ENCODE measurements around the gene ADAM15. TPM values are rescaled to one million over a fixed set of nuclear protein-coding genes. Genes with fewer than 3 reads are reported as not detected.

Gene ADAM15
- total RNA-seq, 4 donors from 2014 or later = 58.6 to 270 (median 153) TPM

DNA sequence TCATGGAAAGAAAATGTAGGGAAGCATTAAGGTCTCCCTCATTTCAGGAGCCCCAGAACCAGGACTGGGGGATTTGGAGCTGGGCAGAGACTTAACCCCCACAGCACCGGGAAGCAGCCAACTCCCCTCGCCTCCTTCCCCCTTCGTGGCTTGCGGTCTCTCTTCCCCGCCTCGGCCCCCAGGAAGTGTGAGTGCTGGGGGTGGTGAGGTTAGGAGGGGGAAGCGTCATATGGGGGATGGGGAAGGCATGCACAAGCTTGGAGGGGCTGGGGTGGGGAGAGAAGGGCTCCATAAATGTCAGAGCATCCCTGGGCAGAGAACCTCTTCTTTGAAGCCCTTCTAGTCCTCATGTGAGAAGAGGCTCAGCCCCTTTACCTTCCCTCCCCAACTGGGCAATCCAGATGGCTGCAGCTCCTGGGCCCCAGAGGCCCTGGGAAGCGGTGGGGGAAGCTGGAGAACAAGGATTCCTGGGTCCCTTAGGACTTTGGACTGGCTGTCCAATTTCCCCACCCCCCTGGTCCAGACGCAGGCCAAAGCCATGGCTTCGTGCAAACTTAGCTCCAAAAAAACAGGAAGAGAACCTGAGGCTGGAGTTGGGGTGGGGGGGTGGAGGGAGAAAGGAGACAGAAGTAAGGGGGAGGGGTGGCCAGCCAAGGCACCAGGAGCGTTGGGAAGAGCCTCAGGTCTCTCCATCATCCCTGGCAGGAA is 40.8 kb upstream of the ADAM15 start:
- no peak overlapping the region for H3K4me3 ChIP-seq
- DNase-seq = no peak
- TF ChIP-seq, protein P1, sequence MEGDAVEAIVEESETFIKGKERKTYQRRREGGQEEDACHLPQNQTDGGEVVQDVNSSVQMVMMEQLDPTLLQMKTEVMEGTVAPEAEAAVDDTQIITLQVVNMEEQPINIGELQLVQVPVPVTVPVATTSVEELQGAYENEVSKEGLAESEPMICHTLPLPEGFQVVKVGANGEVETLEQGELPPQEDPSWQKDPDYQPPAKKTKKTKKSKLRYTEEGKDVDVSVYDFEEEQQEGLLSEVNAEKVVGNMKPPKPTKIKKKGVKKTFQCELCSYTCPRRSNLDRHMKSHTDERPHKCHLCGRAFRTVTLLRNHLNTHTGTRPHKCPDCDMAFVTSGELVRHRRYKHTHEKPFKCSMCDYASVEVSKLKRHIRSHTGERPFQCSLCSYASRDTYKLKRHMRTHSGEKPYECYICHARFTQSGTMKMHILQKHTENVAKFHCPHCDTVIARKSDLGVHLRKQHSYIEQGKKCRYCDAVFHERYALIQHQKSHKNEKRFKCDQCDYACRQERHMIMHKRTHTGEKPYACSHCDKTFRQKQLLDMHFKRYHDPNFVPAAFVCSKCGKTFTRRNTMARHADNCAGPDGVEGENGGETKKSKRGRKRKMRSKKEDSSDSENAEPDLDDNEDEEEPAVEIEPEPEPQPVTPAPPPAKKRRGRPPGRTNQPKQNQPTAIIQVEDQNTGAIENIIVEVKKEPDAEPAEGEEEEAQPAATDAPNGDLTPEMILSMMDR (IDR thresholded peaks at IDR 0.05) = no peak
- TF ChIP-seq POLR2A (IDR thresholded peaks at IDR 0.05) = no peak
- H3K27me3 ChIP-seq = no peaks in the 10 kb centered on the region
- H3K36me3 ChIP-seq = no peaks in the 10 kb centered on the region
- intact Hi-C loops (cut with DNase I; ENCODE audit: low total_unique reads) = loop anchor here (5.0 kb wide), 1 partner anchor 48 kb away; the partner anchor contains the start of gene PYGO2
- peaks cover 0 to 10% of the 10 kb centered on the region in 2 donors for H3K4me1 ChIP-seq
- peak overlapping the region in 1 of 2 donors; percentile 57 for H3K27ac ChIP-seq
- no peaks in the 10 kb centered on the region for H3K9me3 ChIP-seq

DNA sequence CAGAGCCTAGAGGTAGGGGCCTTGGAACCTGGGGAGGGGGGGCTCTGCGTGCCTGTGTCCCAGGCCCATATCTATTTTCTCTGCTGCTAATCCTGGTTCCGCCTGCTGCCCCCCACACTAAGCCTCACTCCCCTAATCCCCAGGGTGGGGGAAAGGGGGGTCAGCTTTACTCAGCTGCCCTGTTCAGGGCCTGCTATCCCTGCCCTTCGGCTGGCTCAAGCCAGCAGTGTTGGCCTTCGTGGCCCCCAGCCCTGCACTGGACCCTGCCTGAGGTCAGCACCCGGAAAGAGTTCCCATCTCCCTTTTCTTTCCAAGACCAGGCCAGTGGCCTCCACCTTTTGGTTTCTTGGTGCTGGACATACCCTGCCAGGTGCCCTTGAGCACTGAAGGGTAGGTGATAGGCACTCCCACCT is 40.1 kb upstream of the ADAM15 start:
- Histone ChIP-seq H3K4me1 (peaks cover 0 to 10% of the 10 kb centered on the region in 2 donors), H3K27ac (peak overlapping the region in 1 of 2 donors; percentile 57), H3K27me3 (no peaks in the 10 kb centered on the region), H3K36me3 (no peaks in the 10 kb centered on the region), H3K9me3 (no peaks in the 10 kb centered on the region), H3K4me3 (no peak overlapping the region)
- DNase-seq = no peak
- intact Hi-C loops (cut with DNase I; ENCODE audit: low total_unique reads) = loop anchor here (5.0 kb wide), 1 partner anchor 49 kb away; the partner anchor contains the start of gene PYGO2
- TF ChIP-seq POLR2A (IDR thresholded peaks at IDR 0.05) = no peak
- TF ChIP-seq, protein P1 (IDR thresholded peaks at IDR 0.05) = no peak

DNA sequence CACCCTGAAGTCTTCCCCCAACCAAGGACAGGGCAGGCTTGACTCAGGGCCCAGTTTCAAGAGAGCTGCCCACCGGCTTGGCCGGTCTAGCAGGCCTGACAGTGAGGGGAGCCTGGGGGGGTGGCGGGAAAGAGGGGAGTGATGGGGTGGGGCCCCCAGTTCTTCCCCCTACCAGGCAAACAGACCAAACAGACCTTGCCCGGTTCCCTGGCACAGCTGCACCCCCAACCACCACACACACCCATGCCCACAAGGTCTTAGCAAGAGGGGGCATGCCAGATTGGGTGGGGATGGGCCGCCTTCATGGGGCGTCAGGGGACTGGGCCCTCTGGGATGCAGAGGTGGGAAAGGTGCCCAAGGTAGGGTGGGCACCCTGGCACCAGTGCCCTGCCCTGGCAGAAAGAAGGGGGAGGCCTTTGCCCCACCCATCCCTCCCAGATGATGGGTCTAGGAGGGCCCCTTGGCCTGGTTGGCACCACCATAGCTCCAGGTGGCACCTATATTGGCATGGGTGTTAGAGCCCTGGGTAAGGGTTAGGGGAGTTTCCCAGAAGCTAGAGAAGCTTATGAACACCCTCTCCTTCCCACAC is 39.6 kb upstream of the ADAM15 start:
- H3K4me1 ChIP-seq = peaks cover 0 to 10% of the 10 kb centered on the region in 2 donors
- peak overlapping the region; percentile 14 to 57 for H3K27ac ChIP-seq
- no peaks in the 10 kb centered on the region for H3K27me3 ChIP-seq
- H3K36me3 ChIP-seq = no peaks in the 10 kb centered on the region
- H3K4me3 ChIP-seq = no peak overlapping the region
- DNase-seq = no peak
- intact Hi-C loops (cut with DNase I; ENCODE audit: low total_unique reads) = loop anchor here (5.0 kb wide), 1 partner anchor 49 kb away; the partner anchor contains the start of gene PYGO2
- H3K9me3 ChIP-seq = no peaks in the 10 kb centered on the region
- TF ChIP-seq POLR2A (IDR thresholded peaks at IDR 0.05) = no peak
- TF ChIP-seq, protein P1 (IDR thresholded peaks at IDR 0.05) = no peak

DNA sequence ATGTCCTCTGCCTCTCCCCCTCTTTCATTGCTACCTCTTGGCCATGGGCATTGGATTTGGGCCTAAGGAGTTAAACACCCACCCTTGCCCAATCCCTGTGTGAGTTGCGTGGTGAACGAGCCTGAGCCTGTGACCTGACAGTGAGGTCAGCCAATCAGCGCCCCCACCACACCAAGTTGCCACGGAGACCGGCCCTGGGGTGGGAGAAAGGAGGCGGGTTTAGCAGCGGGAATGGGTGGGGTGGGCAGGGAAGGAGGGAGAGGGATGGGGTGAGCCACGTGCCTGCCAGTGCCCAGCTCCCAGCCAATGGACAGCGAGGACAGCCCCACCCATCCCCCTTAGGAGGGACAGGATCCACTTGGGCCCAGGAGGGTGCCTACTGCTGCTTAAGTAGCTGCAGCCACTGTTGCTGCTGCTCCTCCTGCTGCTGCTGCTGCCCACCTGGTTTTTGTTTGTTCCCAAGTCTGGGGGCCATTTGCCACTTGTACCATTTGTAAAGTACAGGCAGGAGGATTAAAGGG is 39.0 kb upstream of the ADAM15 start:
- TF ChIP-seq POLR2A (IDR thresholded peaks at IDR 0.05) = no peak
- TF ChIP-seq, protein P1 (IDR thresholded peaks at IDR 0.05) = no peak
- Histone ChIP-seq H3K4me3 (no peak overlapping the region), H3K4me1 (peaks cover 0 to 10% of the 10 kb centered on the region in 2 donors), H3K9me3 (no peaks in the 10 kb centered on the region), H3K36me3 (no peaks in the 10 kb centered on the region), H3K27ac (peak overlapping the region; percentile 14 to 57), H3K27me3 (no peaks in the 10 kb centered on the region)
- peak; percentile 72 to 78 for DNase-seq
- intact Hi-C loops (cut with DNase I; ENCODE audit: low total_unique reads) = loop anchor here (5.0 kb wide), 1 partner anchor 50 kb away; the partner anchor contains the start of gene PYGO2

Measured in uterus (tissue), 4 donors.